GM19023 (cell line): ENCODE results near the gene UNC79.

Experiments used
- ATAC-seq: cut with Tn5 transposase; IDR thresholded peaks from one replicate; pipeline ENCODE4 v1.9.1; 2021; ENCODE audit warnings: mild to moderate bottlenecking, moderate library complexity; ENCODE audit not compliant: unreplicated experiment

Gene UNC79

GRCh38 chr14:93705513-93706156 is 274.9 kb downstream of the UNC79 start:
- no peak for ATAC-seq

DNA sequence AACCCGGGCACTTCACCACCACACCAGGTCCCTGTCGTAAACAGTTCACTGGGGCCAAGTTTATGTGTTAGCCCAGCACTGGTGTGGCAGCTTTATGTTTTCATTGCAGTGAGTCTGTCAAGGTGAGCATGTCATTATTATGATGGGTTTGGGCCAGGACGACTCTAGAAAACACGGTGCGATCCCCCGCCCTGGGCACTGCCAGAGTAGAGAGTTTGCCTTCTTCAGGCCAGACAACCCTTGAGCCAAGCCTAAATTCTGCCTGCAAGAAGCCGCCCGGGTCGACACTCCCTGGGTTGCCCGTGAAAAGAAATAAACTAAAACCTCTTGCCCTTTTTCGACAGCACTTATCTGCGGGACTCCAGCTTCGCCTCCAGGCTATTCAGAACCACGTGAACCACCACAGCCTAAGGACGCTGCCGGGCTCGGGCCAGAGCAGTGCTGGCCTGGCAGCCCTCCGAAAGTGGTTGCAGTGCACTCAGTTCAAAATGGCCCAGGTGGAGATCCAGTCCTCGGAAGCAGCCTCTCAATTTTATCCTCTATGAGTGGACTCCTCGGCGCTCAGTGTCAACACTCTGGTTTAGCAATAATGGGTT is 275.7 kb downstream of the UNC79 start:
- no peak for ATAC-seq

- ATAC-seq = no peak
Measured at GRCh38 chr14:93707475-93707874, 276.7 kb downstream of the UNC79 start.

GRCh38 chr14:93708311-93708734 is 277.6 kb downstream of the UNC79 start:
- ATAC-seq = no peak

DNA sequence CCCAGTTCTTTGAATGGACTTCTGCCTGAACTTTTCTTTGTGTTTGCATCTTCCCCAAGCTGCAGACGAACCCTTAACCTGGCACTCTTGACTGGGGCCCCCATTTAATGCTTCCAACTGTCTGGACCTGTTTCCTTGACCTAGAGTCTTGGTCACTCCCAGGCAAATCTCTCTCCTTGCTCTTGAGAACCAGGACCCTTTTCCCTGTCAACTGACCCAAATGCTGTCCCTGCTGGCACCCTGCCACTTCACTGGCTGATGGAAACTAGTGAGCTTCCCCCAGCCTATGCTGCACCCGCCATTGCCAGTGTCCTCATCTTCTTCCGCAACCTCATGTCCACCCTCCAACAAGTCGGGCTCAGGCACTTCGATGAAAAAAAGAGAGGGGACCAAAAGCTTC is 278.1 kb downstream of the UNC79 start:
- no peak for ATAC-seq

GRCh38 chr14:93709249-93709648 is 278.5 kb downstream of the UNC79 start:
- ATAC-seq = no peak

- ATAC-seq = no peak
Measured at GRCh38 chr14:93712079-93712837, 281.5 kb downstream of the UNC79 start.

- no peak for ATAC-seq
Measured at GRCh38 chr14:93712838-93713724, 282.3 kb downstream of the UNC79 start.

DNA sequence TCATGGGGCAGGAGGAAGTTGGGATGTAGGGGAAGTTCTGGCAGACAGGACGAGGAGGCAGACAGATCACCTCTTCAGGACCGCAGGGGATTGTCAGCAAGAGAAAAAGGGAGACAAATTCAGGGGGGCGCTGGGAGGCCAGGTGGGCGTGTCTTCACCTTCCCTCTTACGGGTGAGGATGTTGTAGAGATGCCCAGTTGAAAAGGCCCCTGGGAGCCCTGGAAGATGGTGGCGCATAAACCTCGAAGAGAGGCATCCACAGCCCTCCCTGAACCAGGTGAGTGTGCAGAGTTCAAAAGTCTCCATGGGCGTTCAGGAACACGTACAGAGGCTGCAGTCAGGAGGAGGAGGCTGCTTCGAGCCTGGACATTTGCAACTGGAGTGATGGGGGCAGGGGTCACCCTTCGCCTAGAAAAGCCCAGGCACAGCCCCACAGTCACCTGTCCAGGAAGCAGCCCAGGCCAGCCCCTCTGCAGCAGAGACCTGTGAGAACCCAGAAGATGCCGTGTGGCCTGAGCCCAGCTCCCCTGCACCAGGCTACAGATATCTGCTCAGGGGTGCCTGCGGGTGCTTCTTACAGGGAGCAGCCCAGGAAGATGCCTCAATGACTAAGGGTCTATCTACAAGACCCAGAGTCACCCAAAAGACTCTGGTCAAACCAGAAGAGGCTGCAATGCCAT is 283.1 kb downstream of the UNC79 start:
- ATAC-seq = no peak

GRCh38 chr14:93714605-93715004 is 283.9 kb downstream of the UNC79 start:
- ATAC-seq = no peak

DNA sequence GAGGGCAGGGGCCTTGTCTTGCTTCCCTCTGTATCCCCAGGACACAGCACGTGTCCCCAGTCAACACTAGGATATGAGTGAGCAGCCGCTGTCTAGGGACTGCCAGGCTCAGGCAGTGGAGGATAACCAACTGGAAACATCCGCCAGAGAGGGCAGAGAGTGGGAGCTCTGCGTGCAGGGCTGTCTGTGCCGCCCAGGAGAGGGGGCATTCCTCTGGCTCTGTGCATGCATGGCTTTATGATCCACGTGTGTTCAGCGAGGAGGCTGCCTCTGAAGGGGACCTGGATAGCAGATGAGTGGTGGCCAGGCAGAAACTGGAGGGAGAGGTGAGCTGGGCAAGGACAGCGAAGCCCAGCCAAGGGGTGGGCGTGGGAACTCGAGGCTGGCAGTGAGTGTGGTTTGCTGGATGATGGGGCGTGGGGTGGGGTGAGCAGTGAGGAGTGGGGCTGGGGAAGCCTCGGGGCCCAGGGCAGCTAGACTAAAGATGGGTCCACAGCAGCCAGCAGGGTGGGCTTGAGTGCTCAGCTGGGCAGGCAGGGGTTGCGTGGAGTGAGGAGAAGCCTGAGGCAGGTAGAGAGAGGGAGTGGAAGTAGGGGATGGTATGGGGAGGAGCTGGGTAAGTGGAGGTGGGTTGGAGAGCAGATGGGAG is 284.7 kb downstream of the UNC79 start:
- ATAC-seq = no peak

DNA sequence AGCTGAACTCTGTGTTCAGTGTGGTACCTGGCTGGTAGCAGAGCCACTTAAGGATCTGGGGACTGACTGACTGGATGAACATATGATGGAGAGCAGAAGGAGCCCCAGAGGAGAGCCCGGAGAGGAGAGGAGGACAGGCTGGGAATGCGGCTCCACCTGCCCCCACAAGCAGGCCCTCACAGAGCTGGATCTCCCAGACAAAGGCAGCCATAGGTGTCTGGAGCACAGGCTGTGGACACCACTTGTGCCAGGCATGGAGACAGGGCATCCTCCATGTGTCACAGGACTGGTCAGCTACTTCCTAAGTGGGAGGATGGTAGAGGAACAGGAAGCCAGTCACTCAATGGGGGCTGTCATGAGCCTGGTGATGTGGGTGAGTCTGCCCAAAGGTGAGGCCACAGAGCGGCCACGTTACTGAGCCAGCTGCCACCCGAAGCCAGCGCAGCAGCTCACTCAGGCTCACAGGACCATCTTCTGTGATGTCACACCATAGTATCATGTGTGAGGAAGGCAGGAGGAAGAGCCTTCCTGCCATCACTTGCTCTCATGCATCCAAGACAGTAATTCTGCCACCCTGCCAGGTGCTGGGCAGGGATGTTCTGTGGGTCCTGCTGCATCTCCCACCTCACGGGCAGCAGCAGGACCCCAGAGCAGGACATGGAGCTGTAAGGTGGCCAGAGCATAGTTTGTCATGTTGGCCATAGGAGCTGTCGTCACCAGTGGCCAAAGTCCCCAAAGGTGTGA is 285.4 kb downstream of the UNC79 start:
- no peak for ATAC-seq

DNA sequence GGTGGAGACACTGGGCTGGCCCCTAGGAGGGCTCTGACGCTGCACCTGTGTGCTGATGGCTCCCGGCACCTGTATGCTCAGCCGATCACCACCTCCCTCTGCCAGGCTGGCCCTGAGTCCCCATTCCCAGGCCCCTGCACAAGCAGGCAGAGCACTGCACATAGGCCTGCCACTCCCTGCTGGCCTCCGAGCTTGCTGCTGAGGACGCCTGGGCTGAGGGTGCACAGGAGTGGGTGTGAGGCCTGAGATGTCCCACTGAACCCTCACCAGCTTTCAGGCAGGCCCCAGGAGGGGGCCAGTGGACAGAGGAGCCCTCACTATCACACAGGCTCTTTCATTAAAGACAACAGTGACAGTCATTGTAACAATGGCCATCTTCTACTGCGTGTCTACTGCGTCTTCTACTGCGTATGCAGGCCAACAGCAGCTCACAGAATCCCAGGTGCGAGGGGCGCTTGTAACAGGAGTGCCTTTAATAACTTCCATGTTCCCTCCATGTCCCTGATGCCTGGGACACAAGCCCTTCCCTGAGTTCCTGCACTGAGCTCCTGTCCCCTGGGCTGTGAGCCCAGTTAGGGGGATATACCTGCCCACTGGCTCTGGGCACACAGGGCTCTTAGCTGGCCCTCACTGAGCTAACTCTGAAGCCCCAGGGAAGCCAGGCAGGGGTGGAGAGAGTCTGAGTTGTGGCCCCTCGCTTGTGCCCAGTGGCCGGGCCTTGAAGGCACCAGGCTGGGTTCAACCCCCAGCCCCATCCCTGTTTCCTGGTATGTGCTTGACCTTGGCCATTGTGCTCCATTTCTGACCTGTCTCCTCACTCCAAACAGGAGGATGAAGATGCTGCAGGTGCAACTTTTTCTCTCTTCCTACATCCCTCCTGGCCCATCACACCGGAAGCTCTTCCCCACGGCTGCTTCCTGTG is 286.3 kb downstream of the UNC79 start:
- no peak for ATAC-seq

GRCh38 chr14:93717668-93718320 is 287.1 kb downstream of the UNC79 start:
- no peak for ATAC-seq

GRCh38 chr14:93719256-93719655 is 288.5 kb downstream of the UNC79 start:
- ATAC-seq = no peak

- no peak for ATAC-seq
Measured at GRCh38 chr14:93720076-93720815, 289.5 kb downstream of the UNC79 start.

DNA sequence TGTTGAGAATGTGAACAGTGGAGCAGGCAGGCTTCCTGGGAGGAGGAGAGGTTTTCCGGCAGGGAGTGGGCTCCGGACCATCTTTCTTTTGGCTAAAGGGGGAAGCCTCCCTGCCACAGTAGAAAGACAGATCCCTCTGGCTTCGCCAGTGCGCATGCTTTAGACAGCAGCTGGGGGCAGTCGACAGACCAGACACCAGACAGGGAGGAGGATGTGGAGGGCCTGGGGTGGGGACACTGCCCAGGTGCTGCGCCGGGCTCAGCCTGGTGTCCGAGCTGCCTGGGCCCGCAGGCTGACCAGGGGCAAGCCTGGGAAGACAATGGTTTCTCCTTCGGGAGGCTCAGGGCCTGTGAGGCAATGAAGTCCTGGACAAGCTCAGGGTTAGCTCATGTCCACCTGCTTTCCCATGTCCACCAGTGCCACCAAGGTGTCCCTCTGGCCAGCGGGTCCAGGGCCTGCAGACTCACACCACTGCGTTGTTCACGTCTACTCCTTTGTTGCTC is 290.3 kb downstream of the UNC79 start:
- ATAC-seq = no peak
